ENCODE results near the gene TBL1X.

TBL1X gene

GRCh38 chrX:9784332-9784731 is 319.5 kb downstream of the TBL1X start:
- DNase-seq: no peak

- DNase-seq: no peak
Observed at GRCh38 chrX:9785254-9785943, 320.5 kb downstream of the TBL1X start.

- DNase-seq: no peak
Observed at GRCh38 chrX:9785944-9786797, 321.3 kb downstream of the TBL1X start, which contains the start of gene SHROOM2. Gene SHROOM2 (plus strand): TSS chrX:9786429. CDS start chrX:9786546, 117 bp downstream.

GRCh38 chrX:9786798-9787635 is 322.2 kb downstream of the TBL1X start:
- no peak for DNase-seq

GRCh38 chrX:9788911-9789310 is 324.1 kb downstream of the TBL1X start:
- no peak for DNase-seq

GRCh38 chrX:9789555-9789954 is 324.7 kb downstream of the TBL1X start:
- DNase-seq: no peak
